SK-N-SH treated with all-trans-retinoic acid at 6 μM for 48 hours (cell line): ENCODE data around the gene NDFIP1.
"Not testable (repeated sequence)": the region's sequence is repeated elsewhere in the genome, so short reads cannot be mapped to it uniquely, and the experiment has no call there.

Experiments used
- CREB5 ChIP-seq: fragments of 250-450 bp; sonication (Bioruptor Pico); IDR thresholded peaks from 2 replicates; pipeline ENCODE4 v1.5.1; 2020; ENCODE audit warnings: low read depth, mild to moderate bottlenecking, moderate library complexity
- ISL1 ChIP-seq: fragments of 250-450 bp; sonication (Bioruptor Pico); IDR thresholded peaks from 2 replicates; pipeline ENCODE4 v2.1.2; 2022; ENCODE audit warnings: mild to moderate bottlenecking, moderate library complexity
- ZFP3 ChIP-seq: fragments of 250-450 bp; sonication (Bioruptor Pico); IDR thresholded peaks from 2 replicates; pipeline ENCODE4 v1.5.0; 2020; ENCODE audit warnings: mild to moderate bottlenecking, moderate library complexity

- not testable (repeated sequence) for TF ChIP-seq CREB5, ZFP3, ISL1 (CRISPR knock-in tag)
Measured at GRCh38 chr5:142088855-142089479, 19.6 kb upstream of the NDFIP1 start.
